Aorta (tissue), 5 donors: ENCODE measurements around the gene ZBTB21. TPM values are rescaled to one million over a fixed set of nuclear protein-coding genes. Genes with fewer than 3 reads are reported as not detected.
"Not testable (repeated sequence)": the region's sequence is repeated elsewhere in the genome, so short reads cannot be mapped to it uniquely, and the experiment has no call there.

ENCODE experiments used
- ATAC-seq: fragments of 200-7000 bp; cut with Tn5 transposase; one replicate; pipeline ENCODE4 v1.9.1; 2022; ENCODE audit warnings: moderate library complexity; ENCODE audit not compliant: low FRiP score
- DNase-seq, 2 donors: peaks; one replicate each; pipeline ENCODE4 v3.0.0-alpha.2; 2020
- H3K27ac ChIP-seq, 2 donors: one replicate each; pipeline ENCODE4 v1.5.1; 2013; ENCODE audit warnings: low read length in 2 of 2, mild to moderate bottlenecking in 2 of 2, moderate library complexity in 2 of 2, control low read depth in 1 of 2, inconsistent platforms in 1 of 2, low read depth in 1 of 2
- H3K27me3 ChIP-seq, 2 donors: one replicate each; pipeline ENCODE4 v1.6.1; 2013; ENCODE audit warnings: control low read depth in 1 of 2, low read length in 1 of 2, mild to moderate bottlenecking in 1 of 2, moderate library complexity in 1 of 2; ENCODE audit not compliant: insufficient read depth in 2 of 2, control insufficient read depth in 1 of 2
- H3K36me3 ChIP-seq, 2 donors: one replicate each; pipeline ENCODE4 v1.6.1; 2013; ENCODE audit warnings: control low read depth in 1 of 2, low read length in 1 of 2, mild to moderate bottlenecking in 1 of 2; ENCODE audit not compliant: insufficient read depth in 2 of 2, control insufficient read depth in 1 of 2
- H3K4me1 ChIP-seq, 2 donors: one replicate each; pipeline ENCODE4 v1.6.1; 2013; ENCODE audit warnings: low read length in 2 of 2, control low read depth in 1 of 2, mild to moderate bottlenecking in 1 of 2, moderate library complexity in 1 of 2; ENCODE audit not compliant: insufficient read depth in 2 of 2, control insufficient read depth in 1 of 2
- H3K4me3 ChIP-seq, 2 donors: one replicate each; pipeline ENCODE4 v1.5.1; 2013; ENCODE audit warnings: low read length in 2 of 2, control low read depth in 1 of 2, mild to moderate bottlenecking in 1 of 2
- H3K9me3 ChIP-seq: one replicate; pipeline ENCODE4 v1.6.1; 2013; ENCODE audit warnings: mild to moderate bottlenecking, low read length; ENCODE audit not compliant: control insufficient read depth
- WGBS, 2 donors: extraction: QIAGEN DNeasy Blood & Tissue Kit; methylation state at CpG; one replicate each; pipeline ENCODE4 v1.1.7; 2013; 5-methylcytosine and 5-hydroxymethylcytosine counted together
- intact Hi-C, 2 donors: fragments of 100-400 bp; cut with DNase I; formaldehyde crosslinking; loops; one replicate each; pipeline versions ENCODE4 v1.14.2 to v1.15.0; 2022
- polyA plus RNA-seq, 2 donors: library from polyadenylated mRNA; stranded (reverse); fragments of 200-250 nt; gene quantifications; one replicate each; pipeline ENCODE4 v1.2.3, GENCODE V29; 2013
- total RNA-seq, 2 donors: library from RNA; stranded (reverse); fragmentation: NEBNext Ultra II Directional; extraction: Animal tissue kit (Norgen Biotek cat#: 25700); gene quantifications; one replicate each; pipeline ENCODE4 v1.2.1, GENCODE V29; 2021
- donor health status: healthy with polysubstance abuse.
- donor health status: Bipolar disorder and iron deficiency.
- donor health status: DM: no; HTN: no; CAD: no.
- donor health status: DM: no; HTN: no; CAD: no.
- donor health status: DM: yes; HTN: yes; CAD: no.

Gene ZBTB21
- total and polyA plus RNA-seq, 4 donors, result 3.1 to 52.8 (median 13.1) TPM

GRCh38 chr21:41966041-41966833, 43.9 kb downstream of the ZBTB21 start:
- H3K36me3 ChIP-seq, result no peaks in the 10 kb centered on the region
- ATAC-seq (no peak), DNase-seq (no peak)
- intact Hi-C loops, result no loop called here
- H3K9me3 ChIP-seq, result no peaks in the 10 kb centered on the region
- WGBS, 2 donors, result 78 to 82% methylated on average over 11 of the region's 11 CpGs
- H3K27me3 ChIP-seq, result no peaks in the 10 kb centered on the region
- H3K27ac ChIP-seq, result no peak overlapping the region
- no peaks in the 10 kb centered on the region for H3K4me1 ChIP-seq
- H3K4me3 ChIP-seq, result no peak overlapping the region

- Histone ChIP-seq H3K4me1 (no peaks in the 10 kb centered on the region), H3K27me3 (no peaks in the 10 kb centered on the region), H3K4me3 (no peak overlapping the region), H3K9me3 (no peaks in the 10 kb centered on the region), H3K27ac (no peak overlapping the region), H3K36me3 (no peaks in the 10 kb centered on the region)
- DNase-seq (no peak), ATAC-seq (no peak)
- 89 to 92% methylated on average over 10 of the region's 10 CpGs for WGBS, 2 donors
- intact Hi-C loops, result no loop called here
Observed at GRCh38 chr21:41965461-41966013, 44.6 kb downstream of the ZBTB21 start.

GRCh38 chr21:41965045-41965444, 45.1 kb downstream of the ZBTB21 start:
- WGBS, 2 donors, result 71 to 81% methylated on average over 5 of the region's 5 CpGs
- H3K4me3 ChIP-seq, result no peak overlapping the region
- intact Hi-C loops, result no loop called here
- DNase-seq (no peak), ATAC-seq (no peak)
- H3K9me3 ChIP-seq, result no peaks in the 10 kb centered on the region
- H3K27ac ChIP-seq, result no peak overlapping the region
- no peaks in the 10 kb centered on the region for H3K36me3 ChIP-seq
- H3K27me3 ChIP-seq, result no peaks in the 10 kb centered on the region
- no peaks in the 10 kb centered on the region for H3K4me1 ChIP-seq

GRCh38 chr21:41964171-41964570, 46.0 kb downstream of the ZBTB21 start:
- WGBS, 2 donors, result 67 to 74% methylated on average over 8 of the region's 8 CpGs
- Histone ChIP-seq H3K4me1 (no peaks in the 10 kb centered on the region), H3K27me3 (no peaks in the 10 kb centered on the region), H3K4me3 (no peak overlapping the region), H3K27ac (no peak overlapping the region), H3K36me3 (no peaks in the 10 kb centered on the region), H3K9me3 (no peaks in the 10 kb centered on the region)
- ATAC-seq (no peak), DNase-seq (no peak)
- intact Hi-C loops, result no loop called here

- WGBS, 2 donors, result 79 to 87% methylated on average over 11 of the region's 11 CpGs
- Histone ChIP-seq H3K9me3 (no peaks in the 10 kb centered on the region), H3K4me3 (no peak overlapping the region), H3K27ac (no peak overlapping the region), H3K36me3 (no peaks in the 10 kb centered on the region), H3K4me1 (no peaks in the 10 kb centered on the region), H3K27me3 (no peaks in the 10 kb centered on the region)
- no peak for DNase-seq
- intact Hi-C loops, result no loop called here
- ATAC-seq, result no peak
Observed at GRCh38 chr21:41962425-41962966, 47.7 kb downstream of the ZBTB21 start.

GRCh38 chr21:41961753-41962152, 48.4 kb downstream of the ZBTB21 start:
- Histone ChIP-seq H3K9me3 (no peaks in the 10 kb centered on the region), H3K4me1 (no peaks in the 10 kb centered on the region), H3K27ac (no peak overlapping the region), H3K4me3 (no peak overlapping the region), H3K27me3 (no peaks in the 10 kb centered on the region), H3K36me3 (no peaks in the 10 kb centered on the region)
- 79 to 86% methylated on average over 8 of the region's 8 CpGs for WGBS, 2 donors
- no peak for ATAC-seq
- intact Hi-C loops, result no loop called here
- no peak for DNase-seq

GRCh38 chr21:41961282-41961701, 48.9 kb downstream of the ZBTB21 start:
- Histone ChIP-seq H3K9me3 (no peaks in the 10 kb centered on the region), H3K4me1 (no peaks in the 10 kb centered on the region), H3K27ac (no peak overlapping the region), H3K4me3 (no peak overlapping the region), H3K36me3 (no peaks in the 10 kb centered on the region), H3K27me3 (no peaks in the 10 kb centered on the region)
- WGBS, 2 donors, result 90 to 91% methylated on average over 14 of the region's 14 CpGs
- no peak for ATAC-seq
- intact Hi-C loops, result no loop called here
- DNase-seq, result no peak

GRCh38 chr21:41960386-41960785, 49.8 kb downstream of the ZBTB21 start:
- Histone ChIP-seq H3K4me1 (no peaks in the 10 kb centered on the region), H3K4me3 (no peak overlapping the region)
- intact Hi-C loops, result no loop called here

GRCh38 chr21:41959697-41960096, 50.5 kb downstream of the ZBTB21 start:
- H3K4me3 ChIP-seq, ATAC-seq, H3K27ac ChIP-seq, H3K9me3 ChIP-seq, H3K4me1 ChIP-seq, DNase-seq, H3K36me3 ChIP-seq, H3K27me3 ChIP-seq: not testable (repeated sequence)
- intact Hi-C loops, result loop anchor here in 1 of 2 donors (2.0 to 5.0 kb wide), 2 partner anchors 88 to 137 kb away; no protein-coding TSS in a partner anchor
- WGBS, 2 donors, result 86 to 88% methylated on average over 11 of the region's 11 CpGs

More at GRCh38 chr21:41960386-41960785, 49.8 kb downstream of the ZBTB21 start:
- ATAC-seq (no peak), DNase-seq (no peak)
- Histone ChIP-seq H3K36me3 (no peaks in the 10 kb centered on the region), H3K27me3 (no peaks in the 10 kb centered on the region), H3K9me3 (no peaks in the 10 kb centered on the region), H3K27ac (no peak overlapping the region)
- WGBS, 2 donors, result 89 to 93% methylated on average over 8 of the region's 8 CpGs
